ENCODE results near the gene TNIP3.

- TF ChIP-seq CTCF (IDR thresholded peaks at IDR 0.05): no peak
- TF ChIP-seq ZFX (IDR thresholded peaks at IDR 0.05; ENCODE audit: borderline replicate concordance): no peak
Measured at GRCh38 chr4:121094297-121094966, 69.7 kb downstream of the TNIP3 start.

All from 22Rv1 (cell line).